ENCODE results near the gene FAM20B.

- TF ChIP-seq ZNF274 (IDR thresholded peaks at IDR 0.05; ENCODE audit: low read depth, low read length) (no peak), SUZ12 (IDR thresholded peaks at IDR 0.05; ENCODE audit: extremely low read depth, insufficient read depth, insufficient read length) (no peak), YY1 (IDR thresholded peaks at IDR 0.05; ENCODE audit: insufficient read depth, insufficient read length) (no peak)
Measured at GRCh38 chr1:179066471-179066870, 40.8 kb downstream of the FAM20B start.

Measured in NT2/D1 (cell line).